Measurements from ENCODE around the gene CC2D2A.

CC2D2A gene

GRCh38 chr4:15443371-15444160 is 26.1 kb upstream of the CC2D2A start:
- H3K36me3 ChIP-seq (ENCODE audit: control insufficient read depth, insufficient read depth, low read length), result no peaks in the 10 kb centered on the region
- no peak overlapping the region for H3K4me3 ChIP-seq (replicated peaks; ENCODE audit: low read depth, low read length)
- no peaks in the 10 kb centered on the region for H3K27me3 ChIP-seq (replicated peaks; ENCODE audit: control insufficient read depth, insufficient read depth, low read length)
- no peak for TF ChIP-seq CTCF (IDR thresholded peaks at IDR 0.05; ENCODE audit: insufficient read depth, low read length, poor library complexity, severe bottlenecking)
- no peak for DNase-seq (ENCODE audit: extremely low read depth, insufficient read length)

GRCh38 chr4:15444276-15444675 is 25.4 kb upstream of the CC2D2A start:
- Histone ChIP-seq H3K36me3 (ENCODE audit: control insufficient read depth, insufficient read depth, low read length) (no peaks in the 10 kb centered on the region), H3K4me3 (replicated peaks; ENCODE audit: low read depth, low read length) (no peak overlapping the region), H3K27me3 (replicated peaks; ENCODE audit: control insufficient read depth, insufficient read depth, low read length) (no peaks in the 10 kb centered on the region)
- no peak for DNase-seq (ENCODE audit: extremely low read depth, insufficient read length)
- TF ChIP-seq CTCF (IDR thresholded peaks at IDR 0.05; ENCODE audit: insufficient read depth, low read length, poor library complexity, severe bottlenecking), result no peak

- Histone ChIP-seq H3K4me3 (replicated peaks; ENCODE audit: low read depth, low read length) (no peak overlapping the region), H3K27me3 (replicated peaks; ENCODE audit: control insufficient read depth, insufficient read depth, low read length) (no peaks in the 10 kb centered on the region), H3K36me3 (ENCODE audit: control insufficient read depth, insufficient read depth, low read length) (no peaks in the 10 kb centered on the region)
- no peak for TF ChIP-seq CTCF (IDR thresholded peaks at IDR 0.05; ENCODE audit: insufficient read depth, low read length, poor library complexity, severe bottlenecking)
- DNase-seq (ENCODE audit: extremely low read depth, insufficient read length), result no peak
These were observed 24.7 kb upstream of the CC2D2A start for GRCh38 chr4:15444879-15445547.

GRCh38 chr4:15451181-15451865 is 18.4 kb upstream of the CC2D2A start:
- peaks cover 2% of the 10 kb centered on the region; the same call in 1 of the 2 replicates for H3K27me3 ChIP-seq (replicated peaks; ENCODE audit: control insufficient read depth, insufficient read depth, low read length)
- no peak for DNase-seq (ENCODE audit: extremely low read depth, insufficient read length)
- H3K4me3 ChIP-seq (replicated peaks; ENCODE audit: low read depth, low read length), result no peak overlapping the region
- H3K36me3 ChIP-seq (ENCODE audit: control insufficient read depth, insufficient read depth, low read length), result no peaks in the 10 kb centered on the region
- no peak for TF ChIP-seq CTCF (IDR thresholded peaks at IDR 0.05; ENCODE audit: insufficient read depth, low read length, poor library complexity, severe bottlenecking)

- no peak for TF ChIP-seq CTCF (IDR thresholded peaks at IDR 0.05; ENCODE audit: insufficient read depth, low read length, poor library complexity, severe bottlenecking)
- no peak for DNase-seq (ENCODE audit: extremely low read depth, insufficient read length)
- Histone ChIP-seq H3K36me3 (ENCODE audit: control insufficient read depth, insufficient read depth, low read length) (no peaks in the 10 kb centered on the region), H3K27me3 (replicated peaks; ENCODE audit: control insufficient read depth, insufficient read depth, low read length) (peaks cover 2% of the 10 kb centered on the region; the same call in 1 of the 2 replicates), H3K4me3 (replicated peaks; ENCODE audit: low read depth, low read length) (no peak overlapping the region)
These were observed 17.6 kb upstream of the CC2D2A start for GRCh38 chr4:15451866-15452765.

All from GM06990 (cell line).